Trophoblast cell (in vitro differentiated cells and primary cell): ENCODE measurements around the gene KIFBP.
"Not testable (repeated sequence)": the region's sequence is repeated elsewhere in the genome, so short reads cannot be mapped to it uniquely, and the experiment has no call there.

Experiments
- DNase-seq, 2 donors: peaks; one replicate each; pipeline ENCODE4 v3.0.0-alpha.2; 2016
- H2AFZ ChIP-seq: 2 replicates; pipeline ENCODE4 v1.6.1; 2013; ENCODE audit warnings: low read length, moderate library complexity, mild to moderate bottlenecking; ENCODE audit not compliant: insufficient read depth, poor library complexity
- H2AK5ac ChIP-seq: 2 replicates; pipeline ENCODE4 v1.6.1; 2013; ENCODE audit warnings: mild to moderate bottlenecking, low read length
- H2BK120ac ChIP-seq: 2 replicates; pipeline ENCODE4 v1.6.1; 2013; ENCODE audit warnings: low read length, mild to moderate bottlenecking, moderate library complexity; ENCODE audit not compliant: insufficient read depth, poor library complexity
- H2BK12ac ChIP-seq: 2 replicates; pipeline ENCODE4 v1.6.1; 2013; ENCODE audit warnings: mild to moderate bottlenecking, low read length, moderate library complexity
- H2BK5ac ChIP-seq: 2 replicates; pipeline ENCODE4 v1.6.1; 2013; ENCODE audit warnings: low read length, low read depth, moderate library complexity, mild to moderate bottlenecking; ENCODE audit not compliant: poor library complexity
- H3K14ac ChIP-seq: 2 replicates; pipeline ENCODE4 v1.6.1; 2013; ENCODE audit warnings: mild to moderate bottlenecking, low read length
- H3K18ac ChIP-seq: 2 replicates; pipeline ENCODE4 v1.6.1; 2013; ENCODE audit warnings: mild to moderate bottlenecking, low read length
- H3K23ac ChIP-seq: 2 replicates; pipeline ENCODE4 v1.6.1; 2013; ENCODE audit warnings: low read length
- H3K27ac ChIP-seq: 2 replicates; pipeline ENCODE4 v1.5.1; 2013; ENCODE audit warnings: low read depth, mild to moderate bottlenecking, inconsistent platforms, low read length, moderate library complexity
- H3K27me3 ChIP-seq: 2 replicates; pipeline ENCODE4 v1.6.1; 2013; ENCODE audit warnings: inconsistent platforms, mild to moderate bottlenecking, low read length, moderate library complexity; ENCODE audit not compliant: insufficient read depth
- H3K36me3 ChIP-seq, 2 experiments: 1 replicate in 1 of 2; 2 replicates in 1 of 2; pipeline ENCODE4 v1.6.1; 2013; ENCODE audit warnings: low read length in 2 of 2, mild to moderate bottlenecking in 2 of 2, moderate library complexity in 1 of 2; ENCODE audit not compliant: insufficient read depth in 2 of 2, control insufficient read depth in 1 of 2
- H3K4ac ChIP-seq: 2 replicates; pipeline ENCODE4 v1.6.1; 2013; ENCODE audit warnings: low read depth, mild to moderate bottlenecking, low read length, moderate library complexity
- H3K4me1 ChIP-seq, 2 experiments: 1 replicate in 1 of 2; 2 replicates in 1 of 2; pipeline ENCODE4 v1.6.1; 2013; ENCODE audit warnings: low read length in 2 of 2, mild to moderate bottlenecking in 2 of 2, moderate library complexity in 1 of 2; ENCODE audit not compliant: insufficient read depth in 2 of 2, control insufficient read depth in 1 of 2
- H3K4me2 ChIP-seq: 2 replicates; pipeline ENCODE4 v1.6.1; 2013; ENCODE audit warnings: inconsistent platforms, mild to moderate bottlenecking, low read length, moderate library complexity
- H3K4me3 ChIP-seq: 2 replicates; pipeline ENCODE4 v1.5.1; 2013; ENCODE audit warnings: mild to moderate bottlenecking, low read depth, low read length, inconsistent platforms
- H3K79me1 ChIP-seq: one replicate; pipeline ENCODE4 v1.6.1; 2013; ENCODE audit warnings: low read length
- H3K79me2 ChIP-seq: 2 replicates; pipeline ENCODE4 v1.6.1; 2013; ENCODE audit warnings: low read length, mild to moderate bottlenecking; ENCODE audit not compliant: control insufficient read depth, insufficient read depth, poor library complexity
- H3K9ac ChIP-seq: 2 replicates; pipeline ENCODE4 v1.6.1; 2013; ENCODE audit warnings: mild to moderate bottlenecking, low read length
- H3K9me3 ChIP-seq: 2 replicates; pipeline ENCODE4 v1.6.1; 2013; ENCODE audit warnings: low read depth, mild to moderate bottlenecking, control low read depth, inconsistent platforms, low read length; ENCODE audit not compliant: insufficient read depth
- H4K12ac ChIP-seq: 2 replicates; pipeline ENCODE4 v1.6.1; 2013; ENCODE audit warnings: low read depth, mild to moderate bottlenecking, low read length, moderate library complexity
- H4K8ac ChIP-seq: 2 replicates; pipeline ENCODE4 v1.6.1; 2013; ENCODE audit warnings: low read depth, mild to moderate bottlenecking, low read length, moderate library complexity
- H4K91ac ChIP-seq: one replicate; pipeline ENCODE4 v1.6.1; 2013; ENCODE audit warnings: low read depth, mild to moderate bottlenecking, low read length, moderate library complexity
- WGBS: extraction: QIAGEN DNeasy Blood & Tissue Kit; methylation state at CpG from one replicate; pipeline ENCODE4 v1.1.7; 2013; ENCODE audit warnings: missing lambda C conversion rate; ENCODE audit not compliant: insufficient read length, insufficient coverage; ENCODE audit errors: extremely low coverage; 5-methylcytosine and 5-hydroxymethylcytosine counted together

The KIFBP gene

DNA sequence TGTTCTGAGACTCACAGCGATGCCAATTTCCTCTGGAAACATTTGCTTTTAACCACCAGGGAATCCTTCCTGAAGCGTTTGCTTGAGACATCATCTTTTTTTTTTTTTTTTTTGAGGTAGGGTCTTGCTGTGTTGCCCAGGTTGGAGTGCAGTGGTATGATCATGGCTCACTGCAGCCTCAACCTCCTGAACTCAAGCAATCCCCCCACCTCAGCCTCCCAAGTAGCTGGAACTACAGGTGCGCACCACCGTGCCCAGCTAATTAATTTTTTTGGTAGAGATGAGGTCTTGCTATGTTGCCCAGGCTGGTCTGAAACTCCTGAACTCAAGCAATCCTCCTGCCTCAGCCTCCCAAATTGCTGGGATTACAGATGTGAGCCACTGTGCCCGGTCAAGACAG, 52.3 kb downstream of the KIFBP start:
- H2BK120ac ChIP-seq, H4K91ac ChIP-seq, H3K36me3 ChIP-seq, H3K23ac ChIP-seq, H4K12ac ChIP-seq, H3K9ac ChIP-seq, H3K79me1 ChIP-seq, H3K4me1 ChIP-seq, H3K9me3 ChIP-seq, H2BK12ac ChIP-seq, H3K18ac ChIP-seq, H2BK5ac ChIP-seq, DNase-seq, H3K4me3 ChIP-seq, H2AK5ac ChIP-seq, H3K79me2 ChIP-seq, H3K4me2 ChIP-seq, H3K4ac ChIP-seq, H3K27me3 ChIP-seq, H2AFZ ChIP-seq, H4K8ac ChIP-seq, H3K27ac ChIP-seq, H3K14ac ChIP-seq: not testable (repeated sequence)
- no CpG with 5 or more reads among the region's 5 CpGs for WGBS

DNA sequence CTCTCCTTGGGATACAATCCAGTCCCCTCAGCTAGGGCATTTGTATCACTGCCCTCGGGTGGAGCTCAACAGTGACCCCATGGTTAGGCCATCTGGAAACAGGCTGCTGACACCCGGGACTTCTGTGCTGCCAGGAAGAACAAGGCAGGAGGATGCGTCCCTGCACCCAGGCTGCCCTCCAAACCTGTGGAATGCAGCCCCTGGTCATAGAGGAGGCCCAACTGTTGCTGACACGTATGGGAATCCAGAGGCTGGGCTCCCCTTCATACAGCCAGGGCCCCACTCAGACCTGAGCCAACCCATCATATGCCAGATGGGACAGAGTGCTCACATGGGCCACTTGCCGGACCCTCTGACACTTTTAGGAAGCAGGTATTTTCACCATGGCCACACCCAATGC, 53.8 kb downstream of the KIFBP start:
- Histone ChIP-seq H2BK5ac (no peak overlapping the region), H3K18ac (no peak overlapping the region), H4K91ac (no peak overlapping the region), H3K79me1 (no peaks in the 10 kb centered on the region), H4K12ac (no peak overlapping the region), H3K79me2 (no peaks in the 10 kb centered on the region), H2BK120ac (no peak overlapping the region), H3K4ac (no peak overlapping the region), H3K9ac (no peak overlapping the region), H3K23ac (no peak overlapping the region), H3K36me3 (no peaks in the 10 kb centered on the region), H4K8ac (no peak overlapping the region), H3K27ac (no peak overlapping the region), H3K27me3 (no peaks in the 10 kb centered on the region), H3K4me1 (no peaks in the 10 kb centered on the region), H3K9me3 (peaks cover 1% of the 10 kb centered on the region), H2AK5ac (no peak overlapping the region), H2BK12ac (no peak overlapping the region), H3K14ac (no peak overlapping the region), H2AFZ (no peak overlapping the region), H3K4me2 (no peak overlapping the region), H3K4me3 (no peak overlapping the region)
- no peak for DNase-seq
- WGBS: no CpG with 5 or more reads among the region's 5 CpGs

DNA sequence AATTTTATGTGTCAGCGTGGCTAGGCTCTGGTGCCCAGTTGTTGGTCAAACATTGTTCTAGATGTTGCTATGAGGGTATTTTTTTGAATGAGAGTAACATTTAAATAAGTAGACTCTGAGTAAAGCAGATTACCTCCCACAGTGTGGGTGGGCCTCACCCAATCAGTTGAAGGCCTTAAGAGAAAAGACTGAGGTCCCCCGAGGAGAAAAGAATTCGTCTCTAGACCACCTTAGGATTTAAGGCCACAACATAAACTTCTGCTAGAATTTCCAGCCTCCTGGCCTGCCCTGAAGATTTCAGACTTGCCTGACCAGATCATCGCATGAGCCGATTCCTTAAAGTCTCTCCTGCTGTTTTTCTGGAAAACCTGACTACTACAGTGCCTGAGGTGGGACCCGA, 54.2 kb downstream of the KIFBP start:
- Histone ChIP-seq H4K91ac (no peak overlapping the region), H3K27me3 (no peaks in the 10 kb centered on the region), H2AFZ (no peak overlapping the region), H3K4me3 (no peak overlapping the region), H3K79me1 (no peaks in the 10 kb centered on the region), H4K12ac (no peak overlapping the region), H2BK12ac (no peak overlapping the region), H3K9ac (no peak overlapping the region), H4K8ac (no peak overlapping the region), H3K79me2 (no peaks in the 10 kb centered on the region), H3K27ac (no peak overlapping the region), H3K14ac (no peak overlapping the region), H3K4me1 (no peaks in the 10 kb centered on the region), H3K9me3 (peaks cover 1% of the 10 kb centered on the region), H3K23ac (no peak overlapping the region), H2AK5ac (no peak overlapping the region), H2BK5ac (no peak overlapping the region), H3K36me3 (no peaks in the 10 kb centered on the region), H3K4me2 (no peak overlapping the region), H3K4ac (no peak overlapping the region), H3K18ac (no peak overlapping the region), H2BK120ac (no peak overlapping the region)
- no CpG with 5 or more reads among the region's 6 CpGs for WGBS
- no peak for DNase-seq

DNA sequence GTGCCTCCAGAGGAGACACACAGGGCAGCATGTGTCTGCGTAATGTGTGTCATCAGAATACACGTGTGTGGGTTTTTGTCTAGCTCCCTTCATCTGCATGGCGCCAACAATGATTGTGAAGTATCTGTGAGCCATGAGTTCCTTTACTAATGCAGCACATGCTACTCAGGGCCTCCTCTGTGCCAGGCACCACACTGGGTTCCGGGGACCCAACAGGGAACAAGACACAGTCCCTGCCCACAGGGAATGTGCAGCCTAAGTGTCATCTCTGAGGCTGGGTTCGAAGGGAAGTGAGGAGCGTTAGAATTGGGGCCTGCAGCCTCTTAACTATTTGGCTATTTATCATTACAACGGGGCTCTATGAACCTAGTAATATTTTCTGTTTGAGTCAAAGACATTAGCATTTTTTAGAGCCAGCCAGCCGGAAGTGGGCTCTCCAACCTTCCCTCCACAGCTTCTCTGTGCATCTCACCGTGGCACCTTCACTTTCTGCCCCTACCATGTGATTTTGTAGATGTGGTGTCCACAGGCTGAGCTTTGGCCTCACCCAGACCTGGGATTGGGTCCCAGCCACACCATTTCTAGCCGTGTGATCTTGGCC, 55.4 kb downstream of the KIFBP start:
- H3K4ac ChIP-seq: no peak overlapping the region
- no CpG with 5 or more reads among the region's 10 CpGs for WGBS
- H3K36me3 ChIP-seq: no peaks in the 10 kb centered on the region
- no peak overlapping the region for H2AFZ ChIP-seq
- DNase-seq: no peak
- no peak overlapping the region for H4K8ac ChIP-seq
- H3K4me1 ChIP-seq: no peaks in the 10 kb centered on the region
- no peak overlapping the region for H3K9ac ChIP-seq
- H3K27me3 ChIP-seq: no peaks in the 10 kb centered on the region
- H3K79me1 ChIP-seq: no peaks in the 10 kb centered on the region
- no peak overlapping the region for H4K12ac ChIP-seq
- H3K27ac ChIP-seq: no peak overlapping the region
- no peak overlapping the region for H3K4me2 ChIP-seq
- H3K18ac ChIP-seq: no peak overlapping the region
- no peak overlapping the region for H2BK120ac ChIP-seq
- no peak overlapping the region for H3K14ac ChIP-seq
- H3K9me3 ChIP-seq: peaks cover 1% of the 10 kb centered on the region
- no peak overlapping the region for H3K23ac ChIP-seq
- H3K79me2 ChIP-seq: no peaks in the 10 kb centered on the region
- H4K91ac ChIP-seq: no peak overlapping the region
- H2BK12ac ChIP-seq: no peak overlapping the region
- H2AK5ac ChIP-seq: no peak overlapping the region
- H3K4me3 ChIP-seq: no peak overlapping the region
- no peak overlapping the region for H2BK5ac ChIP-seq
